DND-41 (cell line): ENCODE measurements around the gene INPP4A.

Source experiments
- ATAC-seq: fragments of 200-7000 bp; cut with Tn5 transposase; 3 replicates; pipeline ENCODE4 v1.9.1; 2021; ENCODE audit warnings: low read depth; ENCODE audit not compliant: insufficient read depth
- DNase-seq: peaks from one replicate; pipeline ENCODE4 v3.0.0-alpha.2; 2020
- H2AFZ ChIP-seq: 2 replicates; pipeline ENCODE4 v1.6.0; 2012; ENCODE audit warnings: low read depth, low read length
- H3K27ac ChIP-seq: 2 replicates; pipeline ENCODE4 v1.5.1; 2012; ENCODE audit warnings: low read length, inconsistent platforms
- H3K27me3 ChIP-seq: fragments of 200-600 bp; sonication (generic); 2 replicates; pipeline ENCODE4 v1.6.0; 2012; ENCODE audit warnings: low read length, mild to moderate bottlenecking, inconsistent platforms; ENCODE audit not compliant: insufficient read depth, poor library complexity
- H3K36me3 ChIP-seq: 2 replicates; pipeline ENCODE4 v1.5.1; 2012; ENCODE audit warnings: low read length, inconsistent platforms; ENCODE audit not compliant: insufficient read depth
- H3K4me1 ChIP-seq: 2 replicates; pipeline ENCODE4 v1.5.1; 2012; ENCODE audit warnings: mild to moderate bottlenecking, low read length; ENCODE audit not compliant: insufficient read depth
- H3K4me2 ChIP-seq: 2 replicates; pipeline ENCODE4 v1.6.0; 2012; ENCODE audit warnings: mild to moderate bottlenecking, moderate library complexity, low read length, inconsistent platforms; ENCODE audit not compliant: insufficient read depth
- H3K4me3 ChIP-seq, 2 experiments: fragments of 200-600 bp in 1 of 2; shearing (Covaris generic) in 1 of 2; 2 replicates each; pipeline ENCODE4 v1.5.1; 2012 to 2016; ENCODE audit warnings: inconsistent platforms in 2 of 2, low read length in 2 of 2, mild to moderate bottlenecking in 2 of 2, low read depth in 1 of 2, moderate library complexity in 1 of 2
- H3K79me2 ChIP-seq: 2 replicates; pipeline ENCODE4 v1.6.0; 2012; ENCODE audit warnings: low read length, inconsistent platforms; ENCODE audit not compliant: insufficient read depth
- H3K9ac ChIP-seq: 2 replicates; pipeline ENCODE4 v1.6.0; 2012; ENCODE audit warnings: low read depth, mild to moderate bottlenecking, inconsistent platforms, low read length, moderate library complexity
- H3K9me3 ChIP-seq: 2 replicates; pipeline ENCODE4 v1.5.1; 2012; ENCODE audit warnings: low read length, moderate library complexity, mild to moderate bottlenecking, inconsistent platforms; ENCODE audit not compliant: insufficient read depth, severe bottlenecking
- H4K20me1 ChIP-seq: 2 replicates; pipeline ENCODE4 v1.6.0; 2012; ENCODE audit warnings: low read length; ENCODE audit not compliant: insufficient read depth
- CTCF ChIP-seq: IDR thresholded peaks from 2 replicates; pipeline ENCODE4 v1.5.1; 2012; ENCODE audit warnings: borderline replicate concordance, low read length, moderate library complexity, mild to moderate bottlenecking; ENCODE audit not compliant: poor library complexity, severe bottlenecking; ENCODE audit errors: extremely low read depth
- EZH2 ChIP-seq: IDR thresholded peaks from 3 replicates; pipeline ENCODE4 v1.6.1; 2012; ENCODE audit warnings: borderline replicate concordance, low read depth, mild to moderate bottlenecking, moderate library complexity, low read length, inconsistent platforms; ENCODE audit not compliant: severe bottlenecking

INPP4A gene

GRCh38 chr2:98572211-98572610, 127.6 kb downstream of the INPP4A start:
- Histone ChIP-seq H3K36me3 (peaks cover 77% of the 10 kb centered on the region), H3K4me1 (no peaks in the 10 kb centered on the region), H3K79me2 (no peaks in the 10 kb centered on the region), H2AFZ (no peak overlapping the region), H3K4me2 (no peak overlapping the region), H3K27ac (no peak overlapping the region), H3K27me3 (no peaks in the 10 kb centered on the region), H3K9me3 (no peaks in the 10 kb centered on the region), H3K4me3 (no peak overlapping the region), H3K9ac (no peak overlapping the region), H4K20me1 (no peaks in the 10 kb centered on the region)
- no peak for ATAC-seq
- no peak for TF ChIP-seq CTCF
- no peak for TF ChIP-seq EZH2
- no peak for DNase-seq

GRCh38 chr2:98572676-98573075, 128.0 kb downstream of the INPP4A start:
- Histone ChIP-seq H3K36me3 (peaks cover 77% of the 10 kb centered on the region), H3K27me3 (no peaks in the 10 kb centered on the region), H2AFZ (no peak overlapping the region), H4K20me1 (no peaks in the 10 kb centered on the region), H3K4me1 (no peaks in the 10 kb centered on the region), H3K9ac (no peak overlapping the region), H3K27ac (no peak overlapping the region), H3K4me3 (no peak overlapping the region), H3K4me2 (no peak overlapping the region), H3K79me2 (no peaks in the 10 kb centered on the region), H3K9me3 (no peaks in the 10 kb centered on the region)
- no peak for DNase-seq
- TF ChIP-seq CTCF: no peak
- TF ChIP-seq EZH2: no peak
- no peak for ATAC-seq

GRCh38 chr2:98573426-98573825, 128.8 kb downstream of the INPP4A start:
- no peaks in the 10 kb centered on the region for H3K9me3 ChIP-seq
- no peak for ATAC-seq
- H3K4me1 ChIP-seq: no peaks in the 10 kb centered on the region
- DNase-seq: no peak
- no peak overlapping the region for H2AFZ ChIP-seq
- TF ChIP-seq CTCF: no peak
- no peak for TF ChIP-seq EZH2
- no peaks in the 10 kb centered on the region for H3K27me3 ChIP-seq
- H3K36me3 ChIP-seq: peaks cover 77% of the 10 kb centered on the region
- no peak overlapping the region for H3K4me2 ChIP-seq
- H4K20me1 ChIP-seq: no peaks in the 10 kb centered on the region
- H3K4me3 ChIP-seq: no peak overlapping the region
- H3K27ac ChIP-seq: no peak overlapping the region; the same call in 1 of the 2 replicates
- no peak overlapping the region for H3K9ac ChIP-seq
- no peaks in the 10 kb centered on the region for H3K79me2 ChIP-seq
